HepG2 (cell line): ENCODE measurements around the gene AGAP1. TPM values are rescaled to one million over a fixed set of nuclear protein-coding genes. Genes with fewer than 3 reads are reported as not detected.

ENCODE experiments used
- ATAC-seq: fragments of 200-7000 bp; cut with Tn5 transposase; 3 replicates; pipeline ENCODE4 v1.9.1; 2020; ENCODE audit warnings: mild to moderate bottlenecking, moderate library complexity
- BruUV-seq: library from RNA; stranded (reverse); fragments of 400-500 nt; replicated peaks from 2 replicates; lab custom pipeline; 2021; lab: Mats Ljungman, UMichigan
- CTCF ChIA-PET: fragments of 300-600 bp; formaldehyde crosslinking; extraction: SDS; loops from one replicate; lab custom pipeline; 2021; ENCODE audit warnings: low total read pairs, inconsistent platforms, low intra/inter-chr PET ratio; lab: Yijun Ruan, JAX
- POLR2A ChIA-PET: fragments of 350-600 bp; sonication (Branson Sonifier 250); formaldehyde crosslinking; loops from one replicate; lab custom pipeline; 2020; ENCODE audit warnings: antibody characterized with exemption, inconsistent platforms; lab: Yijun Ruan, JAX
- DNase-seq: peaks from one replicate; pipeline ENCODE4 v3.0.0-alpha.2; 2015; ENCODE audit warnings: low spot score
- FAIRE-seq: peaks from 3 replicates; lab custom pipeline; 2011; peaks lifted over from hg19 to GRCh38; lab: Jason Lieb, UNC
- H2AFZ ChIP-seq: one replicate; pipeline ENCODE4 v1.6.1; 2011; ENCODE audit warnings: low read length, inconsistent platforms
- H3K27ac ChIP-seq: fragments of 300-600 bp; 3 replicates; pipeline ENCODE4 v1.8.0; 2011; ENCODE audit warnings: mixed run types, mild to moderate bottlenecking, mixed read lengths, low read length, inconsistent platforms; ENCODE audit not compliant: insufficient read depth; ENCODE audit errors: extremely low read length
- H3K27me3 ChIP-seq, 2 experiments: fragments of 200-600 bp in 1 of 2; 2 replicates in 1 of 2; 3 replicates in 1 of 2; pipeline versions ENCODE4 v1.6.0 to v1.8.0; 2011; ENCODE audit warnings: low read length in 2 of 2, mild to moderate bottlenecking in 2 of 2, moderate library complexity in 2 of 2, inconsistent platforms in 1 of 2; ENCODE audit not compliant: insufficient read depth in 2 of 2, control insufficient read depth in 1 of 2
- H3K36me3 ChIP-seq, 2 experiments: fragments of 200-600 bp in 1 of 2; replicated peaks in 1 of 2; 2 replicates in 1 of 2; 3 replicates in 1 of 2; pipeline versions ENCODE4 v1.5.1 to v1.8.0; 2011; ENCODE audit warnings: low read length in 2 of 2, inconsistent platforms in 1 of 2; ENCODE audit not compliant: insufficient read depth in 2 of 2, control insufficient read depth in 1 of 2
- H3K4me1 ChIP-seq: 2 replicates; pipeline ENCODE4 v1.5.1; 2012; ENCODE audit warnings: low read length, inconsistent platforms; ENCODE audit not compliant: insufficient read depth
- H3K4me2 ChIP-seq: 2 replicates; pipeline ENCODE4 v1.6.0; 2011; ENCODE audit warnings: low read depth, low read length, inconsistent platforms
- H3K4me3 ChIP-seq, 3 experiments: fragments of 200-600 bp in 1 of 3; sonication (generic), shearing (Covaris generic) in 1 of 3; replicated peaks in 1 of 3; 2 replicates each; pipeline ENCODE4 v1.5.1; 2011 to 2016; ENCODE audit warnings: low read length in 3 of 3, inconsistent platforms in 2 of 3, low read depth in 2 of 3, mild to moderate bottlenecking in 2 of 3, control low read depth in 1 of 3, mixed read lengths in 1 of 3; ENCODE audit not compliant: insufficient read depth in 1 of 3
- H3K79me2 ChIP-seq: one replicate; pipeline ENCODE4 v1.6.1; 2011; ENCODE audit warnings: low read length, inconsistent platforms; ENCODE audit not compliant: insufficient read depth
- H3K9ac ChIP-seq: 2 replicates; pipeline ENCODE4 v1.6.0; 2011; ENCODE audit warnings: mild to moderate bottlenecking, low read depth, low read length, inconsistent platforms; ENCODE audit not compliant: insufficient read depth
- H3K9me3 ChIP-seq: 2 replicates; pipeline ENCODE4 v1.5.1; 2012; ENCODE audit warnings: mild to moderate bottlenecking, low read length
- H4K20me1 ChIP-seq: 2 replicates; pipeline ENCODE4 v1.6.0; 2011; ENCODE audit warnings: inconsistent platforms, mild to moderate bottlenecking, low read length, moderate library complexity; ENCODE audit not compliant: insufficient read depth
- PRDM15 ChIP-seq: sonication (generic); formaldehyde crosslinking; IDR thresholded peaks from 2 replicates; pipeline ENCODE4 v1.4.0; 2020; ENCODE audit warnings: missing genetic modification reagents
- U2AF2 ChIP-seq: fragments of 200-400 bp; formaldehyde crosslinking; IDR thresholded peaks from 2 replicates; pipeline ENCODE4 v1.6.1; 2017; ENCODE audit warnings: low read depth, mild to moderate bottlenecking, low read length
- ZFP36L1 ChIP-seq: sonication (generic); formaldehyde crosslinking; IDR thresholded peaks from 2 replicates; pipeline ENCODE4 v1.8.0; 2022; ENCODE audit warnings: mild to moderate bottlenecking, missing genetic modification reagents, moderate library complexity
- WGBS: methylation state at CpG from one replicate; pipeline ENCODE4 v1.1.6; 2017; ENCODE audit warnings: low lambda C conversion rate; 5-methylcytosine and 5-hydroxymethylcytosine counted together
- in situ Hi-C: cut with HindIII; loops from 2 replicates; pipeline ENCODE4 v1.10.0; 2017; ENCODE audit warnings: low pct_unique_long_range_greater_than_20kb; ENCODE audit not compliant: extremely low pct_ligation_motif_present
- intact Hi-C: fragments of 100-400 bp; cut with micrococcal nuclease; formaldehyde crosslinking; loops from one replicate; pipeline ENCODE4 v1.10.0; 2022; ENCODE audit not compliant: unreplicated experiment
- polyA plus RNA-seq, 8 experiments: library from polyadenylated mRNA; depleted of rRNA in 3 of 8; stranded (reverse) in 7 of 8; unstranded in 1 of 8; fragments of >200 nt; fragmentation: Illumina TruSeq in 4 of 8; extraction: Trizol in 4 of 8; gene quantifications; 2 replicates each; pipeline versions ENCODE4 v1.2.1 to v1.2.3, GENCODE V29; 2011 to 2016; ENCODE audit warnings: low read depth in 4 of 8, missing spikeins in 1 of 8, mixed read lengths in 1 of 8; ENCODE audit not compliant: insufficient read depth in 1 of 8
- total RNA-seq, 5 experiments: library from RNA; depleted of rRNA; stranded (reverse); fragments of >200 nt; fragmentation: Illumina TruSeq; extraction: Trizol; gene quantifications; 2 replicates each; pipeline ENCODE4 v1.2.3, GENCODE V29; 2016; ENCODE audit warnings: low read depth in 1 of 5

Gene AGAP1
- total and polyA plus RNA-seq, 2 of the 13 experiments (the other 11 are each of a cell fraction or from before 2014, with no cell fraction given) = 21.2 to 32.7 TPM

- intact Hi-C loops (no loop called here), in situ Hi-C loops (no loop called here)
- H3K36me3 ChIP-seq = peaks cover 2 to 10% of the 10 kb centered on the region in 2 experiments; a peak in 2 of 5 replicates
- DNase-seq (no peak), FAIRE-seq (no peak), ATAC-seq (no peak)
- CTCF ChIA-PET = no interaction called here
- H3K9ac ChIP-seq = no peak overlapping the region
- no TSS peak for BruUV-seq
- no peaks in the 10 kb centered on the region for H3K4me1 ChIP-seq
- H3K4me2 ChIP-seq = no peak overlapping the region
- H4K20me1 ChIP-seq = peaks cover 2% of the 10 kb centered on the region; the same call in 1 of the 2 replicates
- H3K4me3 ChIP-seq = no peak overlapping the region
- POLR2A ChIA-PET = no interaction called here
- H2AFZ ChIP-seq = no peak overlapping the region
- TF ChIP-seq PRDM15 (CRISPR knock-in tag) = no peak
- no peaks in the 10 kb centered on the region for H3K27me3 ChIP-seq
- H3K79me2 ChIP-seq = no peaks in the 10 kb centered on the region
- H3K27ac ChIP-seq = no peak overlapping the region
- 88% methylated on average over 8 of the region's 8 CpGs for WGBS
- no peaks in the 10 kb centered on the region for H3K9me3 ChIP-seq
These were observed 365.8 kb downstream of the AGAP1 start for GRCh38 chr2:235859651-235860050.

GRCh38 chr2:235860111-235860510, 366.3 kb downstream of the AGAP1 start:
- Histone ChIP-seq H2AFZ (no peak overlapping the region), H3K4me3 (no peak overlapping the region), H3K36me3 (peaks cover 2 to 10% of the 10 kb centered on the region in 2 experiments; a peak in 2 of 5 replicates), H3K27ac (no peak overlapping the region), H3K9me3 (no peaks in the 10 kb centered on the region), H3K4me1 (no peaks in the 10 kb centered on the region), H3K79me2 (no peaks in the 10 kb centered on the region), H3K9ac (no peak overlapping the region), H4K20me1 (peaks cover 2% of the 10 kb centered on the region; the same call in 1 of the 2 replicates), H3K27me3 (no peaks in the 10 kb centered on the region), H3K4me2 (no peak overlapping the region)
- CTCF ChIA-PET = no interaction called here
- in situ Hi-C loops = no loop called here
- FAIRE-seq (no peak), ATAC-seq (no peak), DNase-seq (no peak)
- TF ChIP-seq U2AF2 (no peak), ZFP36L1 (CRISPR knock-in tag) (no peak)
- intact Hi-C loops = no loop called here
- WGBS = 96% methylated on average over 5 of the region's 5 CpGs
- POLR2A ChIA-PET = no interaction called here
- BruUV-seq = no TSS peak
